Natural killer cell treated with Interleukin-12 subunit alpha and Interleukin-12 subunit beta and Interleukin-15 and Interleukin-18, amount 100 ng/mL, for 72 hours (primary cell): ENCODE measurements around the gene PDF. TPM values are rescaled to one million over a fixed set of nuclear protein-coding genes. Genes with fewer than 3 reads are reported as not detected.
"Not testable (repeated sequence)": the region's sequence is repeated elsewhere in the genome, so short reads cannot be mapped to it uniquely, and the experiment has no call there.

Experiments
- ATAC-seq, 2 donors: fragments of 150-1000 bp; cut with Tn5 transposase in 1 of 2; sonication (Bioruptor Pico), chemical (Tn5 transposase) in 1 of 2; 2 replicates each; pipeline ENCODE4 v1.10.0; 2021
- DNase-seq: peaks from one replicate; pipeline ENCODE4 v3.0.0; 2022; ENCODE audit warnings: low spot score
- H3K27ac Mint-ChIP-seq, 2 donors: 1 replicate in 1 of 2; 2 replicates in 1 of 2; pipeline ENCODE4 v1.8.0; 2022; ENCODE audit warnings: mixed read lengths in 2 of 2, mild to moderate bottlenecking in 1 of 2, moderate library complexity in 1 of 2
- H3K27me3 Mint-ChIP-seq, 2 donors: 1 replicate in 1 of 2; 2 replicates in 1 of 2; pipeline ENCODE4 v1.8.0; 2022; ENCODE audit warnings: mixed read lengths in 2 of 2
- H3K36me3 Mint-ChIP-seq: one replicate; pipeline ENCODE4 v1.8.0; 2022; ENCODE audit warnings: mixed read lengths
- H3K4me1 Mint-ChIP-seq, 2 donors: 1 replicate in 1 of 2; 2 replicates in 1 of 2; pipeline ENCODE4 v1.8.0; 2022; ENCODE audit warnings: low read depth in 2 of 2, mixed read lengths in 2 of 2, mild to moderate bottlenecking in 1 of 2
- H3K4me3 Mint-ChIP-seq: one replicate; pipeline ENCODE4 v1.8.0; 2022; ENCODE audit warnings: mixed read lengths
- H3K9me3 Mint-ChIP-seq: 2 replicates; pipeline ENCODE4 v1.8.0; 2022; ENCODE audit warnings: mixed read lengths
- total RNA-seq, 2 donors: library from RNA; stranded (reverse); gene quantifications; one replicate each; pipeline ENCODE4 v1.2.3, GENCODE V29; 2022

PDF gene, protein sequence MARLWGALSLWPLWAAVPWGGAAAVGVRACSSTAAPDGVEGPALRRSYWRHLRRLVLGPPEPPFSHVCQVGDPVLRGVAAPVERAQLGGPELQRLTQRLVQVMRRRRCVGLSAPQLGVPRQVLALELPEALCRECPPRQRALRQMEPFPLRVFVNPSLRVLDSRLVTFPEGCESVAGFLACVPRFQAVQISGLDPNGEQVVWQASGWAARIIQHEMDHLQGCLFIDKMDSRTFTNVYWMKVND
- total RNA-seq: 10 to 100 TPM; 15.6 to 26.9 TPM

- Mint-ChIP-seq H3K4me1 (peaks cover 25 to 29% of the 10 kb centered on the region in 2 donors), H3K9me3 (no peaks in the 10 kb centered on the region), H3K27me3 (no peaks in the 10 kb centered on the region), H3K4me3 (peak within 1 kb of the TSS; percentile 82), H3K27ac (peak within 1 kb of the TSS in 1 of 2 donors; percentile 60), H3K36me3 (peaks cover 10% of the 10 kb centered on the region)
- DNase-seq (peak; percentile 94), ATAC-seq (peak; percentile 99)
Observed at GRCh38 chr16:69330286-69331109, at the start of gene PDF. PDF (minus strand) TSS chr16:69330588; CDS start chr16:69330570, 18 bp downstream.

- no peak for ATAC-seq
- H3K27me3 Mint-ChIP-seq: no peaks in the 10 kb centered on the region
- H3K4me1 Mint-ChIP-seq: peaks cover 23 to 25% of the 10 kb centered on the region in 2 donors
- DNase-seq: no peak
- no peak overlapping the region for H3K4me3 Mint-ChIP-seq
- peak overlapping the region in 1 of 2 donors; percentile 74 for H3K27ac Mint-ChIP-seq
- H3K36me3 Mint-ChIP-seq: peaks cover 21% of the 10 kb centered on the region
- H3K9me3 Mint-ChIP-seq: no peaks in the 10 kb centered on the region
Observed at GRCh38 chr16:69378760-69379159, 48.4 kb upstream of the PDF start.

- peaks cover 19 to 24% of the 10 kb centered on the region in 2 donors for H3K4me1 Mint-ChIP-seq
- ATAC-seq: no peak
- H3K27me3 Mint-ChIP-seq: no peaks in the 10 kb centered on the region
- DNase-seq: no peak
- peak overlapping the region in 1 of 2 donors; percentile 74 for H3K27ac Mint-ChIP-seq
- no peaks in the 10 kb centered on the region for H3K9me3 Mint-ChIP-seq
- H3K4me3 Mint-ChIP-seq: no peak overlapping the region
- peaks cover 20% of the 10 kb centered on the region for H3K36me3 Mint-ChIP-seq
Observed at GRCh38 chr16:69378036-69378435, 47.6 kb upstream of the PDF start.

GRCh38 chr16:69376393-69377059 lies 46.1 kb upstream of the PDF start:
- H3K27me3 Mint-ChIP-seq: no peaks in the 10 kb centered on the region
- ATAC-seq (no peak), DNase-seq (no peak)
- no peaks in the 10 kb centered on the region for H3K9me3 Mint-ChIP-seq
- H3K4me1 Mint-ChIP-seq: peaks cover 7 to 18% of the 10 kb centered on the region in 2 donors
- H3K36me3 Mint-ChIP-seq: peaks cover 14% of the 10 kb centered on the region
- H3K4me3 Mint-ChIP-seq: no peak overlapping the region
- peak overlapping the region in 1 of 2 donors; percentile 56 for H3K27ac Mint-ChIP-seq

- peaks cover 23% of the 10 kb centered on the region for H3K36me3 Mint-ChIP-seq
- H3K27ac Mint-ChIP-seq: no peak overlapping the region
- H3K4me1 Mint-ChIP-seq: peaks cover 12 to 17% of the 10 kb centered on the region in 2 donors
- H3K9me3 Mint-ChIP-seq: no peaks in the 10 kb centered on the region
- H3K4me3 Mint-ChIP-seq: no peak overlapping the region
- DNase-seq (no peak), ATAC-seq (no peak)
- no peaks in the 10 kb centered on the region for H3K27me3 Mint-ChIP-seq
Observed at GRCh38 chr16:69373019-69373418, 42.6 kb upstream of the PDF start.

- ATAC-seq: no peak
- no peak overlapping the region for H3K4me3 Mint-ChIP-seq
- peaks cover 25% of the 10 kb centered on the region for H3K36me3 Mint-ChIP-seq
- no peaks in the 10 kb centered on the region for H3K27me3 Mint-ChIP-seq
- peak overlapping the region; percentile 12 to 24 for H3K27ac Mint-ChIP-seq
- peaks cover 5 to 14% of the 10 kb centered on the region in 2 donors for H3K4me1 Mint-ChIP-seq
- DNase-seq: no peak
- no peaks in the 10 kb centered on the region for H3K9me3 Mint-ChIP-seq
Observed at GRCh38 chr16:69371564-69371963, 41.2 kb upstream of the PDF start.

DNA sequence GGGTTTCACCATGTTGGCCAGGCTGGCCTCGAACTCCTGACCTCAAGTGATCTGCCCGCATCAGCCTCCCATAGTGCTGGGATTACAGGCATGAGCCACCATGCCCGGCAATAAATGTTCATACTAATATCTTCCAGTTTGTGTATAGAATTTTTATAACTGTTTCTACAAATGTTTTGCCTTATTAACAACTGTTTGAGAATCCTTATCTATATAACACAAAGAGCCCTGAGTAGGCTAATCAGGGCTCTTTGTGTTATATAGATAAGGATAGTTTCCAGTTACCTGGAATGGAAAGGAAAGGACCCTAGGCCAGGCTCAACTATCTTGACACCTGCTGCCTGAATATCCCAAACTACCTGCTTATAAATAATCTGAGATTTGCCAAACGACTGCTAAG lies 38.5 kb upstream of the PDF start:
- Mint-ChIP-seq H3K27me3 (no peaks in the 10 kb centered on the region), H3K27ac (no peak overlapping the region), H3K4me3 (no peak overlapping the region), H3K9me3 (no peaks in the 10 kb centered on the region), H3K4me1 (peaks cover 5 to 18% of the 10 kb centered on the region in 2 donors), H3K36me3 (peaks cover 39% of the 10 kb centered on the region)
- ATAC-seq (no peak), DNase-seq (no peak)

DNA sequence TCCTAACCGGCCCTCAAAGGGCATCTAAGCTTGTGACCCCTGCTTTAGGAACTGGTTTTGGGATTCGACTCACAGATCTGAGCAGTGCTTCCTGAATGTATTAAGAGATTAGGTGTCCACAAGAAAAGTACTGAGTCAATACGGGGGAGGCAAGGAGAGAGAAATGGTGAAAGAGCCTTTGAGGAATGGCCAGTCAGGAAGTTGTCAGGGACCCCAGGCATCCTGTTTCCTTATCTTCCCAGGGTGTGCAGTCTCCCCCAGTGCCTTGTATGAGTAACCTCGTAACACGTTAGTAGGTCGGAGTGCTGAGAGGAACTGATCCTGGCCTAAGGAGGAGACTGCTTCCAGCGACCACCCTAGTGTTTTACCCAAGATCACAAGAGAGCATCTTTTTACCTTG lies 37.6 kb upstream of the PDF start:
- Mint-ChIP-seq H3K27me3 (no peaks in the 10 kb centered on the region), H3K9me3 (no peaks in the 10 kb centered on the region), H3K4me1 (peaks cover 5 to 14% of the 10 kb centered on the region in 2 donors), H3K4me3 (no peak overlapping the region), H3K27ac (no peak overlapping the region), H3K36me3 (peaks cover 39% of the 10 kb centered on the region)
- no peak for ATAC-seq
- no peak for DNase-seq

DNA sequence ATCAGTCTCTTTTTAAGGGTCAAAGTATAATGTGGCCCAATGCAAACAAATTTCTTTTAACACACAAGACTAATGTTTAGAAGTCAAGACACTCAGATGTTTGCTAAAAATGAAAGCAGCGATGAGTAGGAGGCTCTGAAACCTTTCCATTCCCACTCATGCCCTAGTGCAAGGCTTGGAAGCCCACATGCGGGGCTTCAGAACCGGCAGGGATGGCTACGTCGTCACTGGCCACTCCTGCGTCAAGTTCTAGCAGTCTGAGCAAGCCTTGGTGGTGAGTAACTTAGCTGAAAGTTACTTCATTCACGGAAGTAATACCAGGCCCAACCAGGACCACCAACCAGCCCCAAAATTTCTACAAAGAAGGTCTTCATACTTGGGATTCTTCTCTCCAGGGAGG lies 36.0 kb upstream of the PDF start:
- peaks cover 39% of the 10 kb centered on the region for H3K36me3 Mint-ChIP-seq
- peaks cover 12 to 23% of the 10 kb centered on the region in 2 donors for H3K4me1 Mint-ChIP-seq
- no peaks in the 10 kb centered on the region for H3K9me3 Mint-ChIP-seq
- H3K27me3 Mint-ChIP-seq: no peaks in the 10 kb centered on the region
- ATAC-seq (no peak), DNase-seq (no peak)
- H3K27ac Mint-ChIP-seq: no peak overlapping the region
- H3K4me3 Mint-ChIP-seq: no peak overlapping the region

GRCh38 chr16:69365901-69366300 lies 35.5 kb upstream of the PDF start:
- Mint-ChIP-seq H3K27me3 (no peaks in the 10 kb centered on the region), H3K27ac (no peak overlapping the region), H3K4me1 (peaks cover 12 to 23% of the 10 kb centered on the region in 2 donors), H3K36me3 (peaks cover 37% of the 10 kb centered on the region), H3K9me3 (no peaks in the 10 kb centered on the region), H3K4me3 (no peak overlapping the region)
- ATAC-seq: no peak
- no peak for DNase-seq

- Mint-ChIP-seq H3K36me3 (peaks cover 23% of the 10 kb centered on the region), H3K27ac (no peak overlapping the region), H3K4me3 (no peak overlapping the region), H3K4me1 (peaks cover 7 to 15% of the 10 kb centered on the region in 2 donors), H3K9me3 (no peaks in the 10 kb centered on the region), H3K27me3 (no peaks in the 10 kb centered on the region)
- ATAC-seq: no peak
- no peak for DNase-seq
Observed at GRCh38 chr16:69364088-69364487, 33.7 kb upstream of the PDF start.

GRCh38 chr16:69363281-69363717 lies 32.9 kb upstream of the PDF start:
- Mint-ChIP-seq H3K9me3 (no peaks in the 10 kb centered on the region), H3K27me3 (no peaks in the 10 kb centered on the region), H3K36me3 (peaks cover 23% of the 10 kb centered on the region), H3K4me1 (peaks cover 7 to 15% of the 10 kb centered on the region in 2 donors), H3K27ac (no peak overlapping the region), H3K4me3 (no peak overlapping the region)
- no peak for ATAC-seq
- no peak for DNase-seq

DNA sequence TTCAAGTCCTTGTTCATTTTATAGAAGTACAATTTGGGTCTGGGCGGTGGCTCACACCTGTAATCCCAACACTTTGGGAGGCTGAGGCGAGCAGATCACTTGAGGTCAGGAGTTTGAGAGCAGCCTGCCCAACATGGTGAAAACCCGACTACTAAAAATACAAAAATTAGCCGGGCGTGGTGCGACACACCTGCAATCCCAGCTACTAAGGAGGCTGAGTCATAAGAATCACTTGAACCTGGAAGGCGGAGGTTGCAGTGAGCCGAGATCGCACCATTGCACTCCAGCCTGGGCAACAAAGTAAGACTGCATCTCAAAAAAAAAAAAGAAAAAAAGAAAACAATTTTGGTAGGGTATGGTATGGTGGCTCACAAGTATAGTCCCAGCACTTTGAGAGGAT lies 29.7 kb upstream of the PDF start:
- peaks cover 12% of the 10 kb centered on the region for H3K36me3 Mint-ChIP-seq
- H3K27ac Mint-ChIP-seq, H3K9me3 Mint-ChIP-seq, ATAC-seq, DNase-seq, H3K4me3 Mint-ChIP-seq, H3K27me3 Mint-ChIP-seq: not testable (repeated sequence)
- peaks cover 7 to 13% of the 10 kb centered on the region in 2 donors for H3K4me1 Mint-ChIP-seq
